ENCODE data around the gene ATXN7L1. TPM values are rescaled to one million over a fixed set of nuclear protein-coding genes. Genes with fewer than 3 reads are reported as not detected.

ATXN7L1 gene
- total and polyA plus RNA-seq, 2 of the 4 experiments (the other 2 are of a cell fraction) = 3.5 to 4.3 TPM

DNA sequence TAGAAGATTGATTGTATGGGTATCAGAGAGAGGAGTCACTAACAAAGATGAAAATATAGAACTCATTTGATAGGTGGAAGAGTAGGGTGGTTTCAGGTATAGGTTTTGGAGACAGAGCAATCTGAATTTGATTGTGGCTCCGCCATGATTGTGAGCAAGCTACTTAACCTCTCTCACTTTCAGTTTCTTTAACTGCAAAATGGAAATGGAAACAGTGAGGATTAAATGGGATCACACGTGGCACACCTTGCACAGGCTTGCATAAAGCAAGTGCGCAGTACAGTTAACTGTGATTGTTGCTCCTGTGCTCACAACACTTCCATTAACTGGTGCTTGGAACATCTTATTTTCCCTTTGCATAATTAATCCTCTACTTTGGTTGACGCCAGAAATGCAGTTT lies 54.9 kb downstream of the ATXN7L1 start:
- no peak overlapping the region for H3K4ac ChIP-seq (ENCODE audit: low read depth, low read length)
- H3K18ac ChIP-seq (ENCODE audit: low read depth, low read length) = no peak overlapping the region
- no peak overlapping the region for H3K23ac ChIP-seq (ENCODE audit: low read depth, low read length)
- no peak overlapping the region for H2BK5ac ChIP-seq (ENCODE audit: low read depth, low read length, poor library complexity, severe bottlenecking)
- no peak overlapping the region for H2BK15ac ChIP-seq (ENCODE audit: low read depth, low read length)
- H4K20me1 ChIP-seq (ENCODE audit: insufficient read depth, low read length) = no peaks in the 10 kb centered on the region
- peaks cover 4% of the 10 kb centered on the region for H3K36me3 ChIP-seq (ENCODE audit: control insufficient read depth, insufficient read depth, low read length)
- no peak overlapping the region for H3K4me3 ChIP-seq (ENCODE audit: insufficient read depth, low read depth, low read length)
- no peak overlapping the region for H4K91ac ChIP-seq (ENCODE audit: insufficient read depth, low read depth, low read length)
- H3K9me1 ChIP-seq (ENCODE audit: insufficient read depth, low read length) = peaks cover 2% of the 10 kb centered on the region; the same call in 1 of the 2 replicates
- TF ChIP-seq POLR2A (IDR thresholded peaks at IDR 0.05; ENCODE audit: low read depth, low read length) (no peak), MXI1 (IDR thresholded peaks at IDR 0.05; ENCODE audit: borderline replicate concordance, low read depth, low read length) (no peak), BHLHE40 (IDR thresholded peaks at IDR 0.05; ENCODE audit: low read depth, low read length) (no peak)
- TF ChIP-seq, protein P1, sequence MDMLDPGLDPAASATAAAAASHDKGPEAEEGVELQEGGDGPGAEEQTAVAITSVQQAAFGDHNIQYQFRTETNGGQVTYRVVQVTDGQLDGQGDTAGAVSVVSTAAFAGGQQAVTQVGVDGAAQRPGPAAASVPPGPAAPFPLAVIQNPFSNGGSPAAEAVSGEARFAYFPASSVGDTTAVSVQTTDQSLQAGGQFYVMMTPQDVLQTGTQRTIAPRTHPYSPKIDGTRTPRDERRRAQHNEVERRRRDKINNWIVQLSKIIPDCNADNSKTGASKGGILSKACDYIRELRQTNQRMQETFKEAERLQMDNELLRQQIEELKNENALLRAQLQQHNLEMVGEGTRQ (IDR thresholded peaks at IDR 0.05; ENCODE audit: low read depth, low read length) = no peak
- TF ChIP-seq, protein P2, sequence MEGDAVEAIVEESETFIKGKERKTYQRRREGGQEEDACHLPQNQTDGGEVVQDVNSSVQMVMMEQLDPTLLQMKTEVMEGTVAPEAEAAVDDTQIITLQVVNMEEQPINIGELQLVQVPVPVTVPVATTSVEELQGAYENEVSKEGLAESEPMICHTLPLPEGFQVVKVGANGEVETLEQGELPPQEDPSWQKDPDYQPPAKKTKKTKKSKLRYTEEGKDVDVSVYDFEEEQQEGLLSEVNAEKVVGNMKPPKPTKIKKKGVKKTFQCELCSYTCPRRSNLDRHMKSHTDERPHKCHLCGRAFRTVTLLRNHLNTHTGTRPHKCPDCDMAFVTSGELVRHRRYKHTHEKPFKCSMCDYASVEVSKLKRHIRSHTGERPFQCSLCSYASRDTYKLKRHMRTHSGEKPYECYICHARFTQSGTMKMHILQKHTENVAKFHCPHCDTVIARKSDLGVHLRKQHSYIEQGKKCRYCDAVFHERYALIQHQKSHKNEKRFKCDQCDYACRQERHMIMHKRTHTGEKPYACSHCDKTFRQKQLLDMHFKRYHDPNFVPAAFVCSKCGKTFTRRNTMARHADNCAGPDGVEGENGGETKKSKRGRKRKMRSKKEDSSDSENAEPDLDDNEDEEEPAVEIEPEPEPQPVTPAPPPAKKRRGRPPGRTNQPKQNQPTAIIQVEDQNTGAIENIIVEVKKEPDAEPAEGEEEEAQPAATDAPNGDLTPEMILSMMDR (conservative IDR thresholded peaks at IDR 0.05; ENCODE audit: low read depth, low read length) = no peak
- dilution Hi-C loops (cut with HindIII; ENCODE audit: low sequenced_read_pairs, unreplicated experiment) (no loop called here), in situ Hi-C loops (cut with MboI; ENCODE audit: low sequenced_read_pairs) (no loop called here), intact Hi-C loops (cut with micrococcal nuclease) (no loop called here)
- no peak overlapping the region for H3K9ac ChIP-seq (ENCODE audit: low read depth, low read length)
- H2AFZ ChIP-seq (replicated peaks; ENCODE audit: low read length, poor library complexity) = no peak overlapping the region
- H2AK5ac ChIP-seq (ENCODE audit: low read depth, low read length) = no peak overlapping the region
- H4K8ac ChIP-seq (ENCODE audit: low read depth in 2 of 2, low read length in 2 of 2) = no peak overlapping the region
- H2AK9ac ChIP-seq (replicated peaks; ENCODE audit: low read depth, low read length, poor library complexity) = no peak overlapping the region
- no peaks in the 10 kb centered on the region for H3K27me3 ChIP-seq (ENCODE audit: control insufficient read depth, insufficient read depth, low read length)
- ATAC-seq (ENCODE audit: low read depth) (no peak), DNase-seq (no peak)
- peaks cover 5% of the 10 kb centered on the region for H3K4me1 ChIP-seq (ENCODE audit: control insufficient read depth, insufficient read depth, low read length)
- H2BK20ac ChIP-seq (ENCODE audit: low read depth, low read length) = no peak overlapping the region
- no TSS peak for BruUV-seq (replicated peaks)
- H3K14ac ChIP-seq (replicated peaks; ENCODE audit: low read depth, low read length) = no peak overlapping the region
- no peak overlapping the region for H3K4me2 ChIP-seq (ENCODE audit: low read depth, low read length)
- H3K27ac ChIP-seq (ENCODE audit: insufficient read depth, low read length) = no peak overlapping the region
- ChIA-PET POLR2A (ENCODE audit: unreplicated experiment) (no interaction called here), CTCF (no interaction called here)
- 100% methylated on average over 2 of the region's 4 CpGs; no CpG with 5 or more reads in 1 of the 2 experiments for whole genome bisulfite sequencing, 2 experiments (ENCODE audit: extremely low coverage in 2 of 2, insufficient read length in 1 of 2)
- H2BK120ac ChIP-seq (ENCODE audit: low read depth, low read length) = no peak overlapping the region
- H3K9me3 ChIP-seq (ENCODE audit: control insufficient read depth, insufficient read depth, low read length) = no peaks in the 10 kb centered on the region
- H3K79me1 ChIP-seq (ENCODE audit: low read depth in 1 of 2, low read length in 2 of 2) = peaks cover 9 to 29% of the 10 kb centered on the region in 2 experiments
- H4K5ac ChIP-seq (ENCODE audit: low read depth, low read length) = no peak overlapping the region
- no peak overlapping the region for H3K56ac ChIP-seq (ENCODE audit: extremely low read depth, insufficient read depth, low read length)

All from IMR-90 (cell line).